HepG2 (cell line): ENCODE measurements around the gene OR7G3.

ENCODE experiments used
- ATF2 ChIP-seq: sonication (generic); formaldehyde crosslinking; IDR thresholded peaks from 2 replicates; pipeline ENCODE4 v1.4.0; 2020; ENCODE audit warnings: missing genetic modification reagents
- CTCF ChIP-seq: sonication (generic); formaldehyde crosslinking; IDR thresholded peaks from 2 replicates; pipeline ENCODE4 v1.5.0; 2020; ENCODE audit warnings: mild to moderate bottlenecking, missing genetic modification reagents, moderate library complexity
- SP1 ChIP-seq, 2 experiments: fragments of 450-650 bp in 1 of 2; sonication (generic) in 1 of 2; formaldehyde crosslinking in 1 of 2; IDR thresholded peaks; 2 replicates each; pipeline versions ENCODE4 v1.4.0 to v1.6.1; 2016 to 2020; ENCODE audit warnings: missing genetic modification reagents in 1 of 2
- ZNF777 ChIP-seq: sonication (generic); formaldehyde crosslinking; IDR thresholded peaks from 2 replicates; pipeline ENCODE4 v1.4.0; 2020; ENCODE audit warnings: missing genetic modification reagents

GRCh38 chr19:9109959-9110358 lies 16.8 kb downstream of the OR7G3 start:
- no peak for TF ChIP-seq CTCF
- TF ChIP-seq ATF2 (CRISPR knock-in tag) = no peak
- no peak for TF ChIP-seq ZNF777
- no peak for TF ChIP-seq SP1 (IDR thresholded peaks at IDR 0.05)
- TF ChIP-seq SP1 (CRISPR knock-in tag; IDR thresholded peaks at IDR 0.05) = no peak
